B cell (primary cell): ENCODE measurements around the gene SIRT3.

Experiments used
- CTCF ChIP-seq: fragments of 200-600 bp; IDR thresholded peaks from one replicate; pipeline ENCODE4 v1.8.0; 2022; ENCODE audit warnings: antibody characterized with exemption, mild to moderate bottlenecking
- EZH2 ChIP-seq: IDR thresholded peaks from 2 replicates; pipeline ENCODE4 v1.6.1; 2012; ENCODE audit warnings: borderline replicate concordance, low read depth, mild to moderate bottlenecking, moderate library complexity, low read length; ENCODE audit not compliant: insufficient read depth, poor library complexity, severe bottlenecking

- TF ChIP-seq CTCF: no peak
- no peak for TF ChIP-seq EZH2
Observed at GRCh38 chr11:271319-271715, 35.2 kb upstream of the SIRT3 start.
